RWPE1 (cell line): Measurements from ENCODE around the gene ALK.

Experiments
- CTCF ChIA-PET: fragments of 350-600 bp; sonication (Branson Sonifier 250); formaldehyde crosslinking; extraction: SDS; loops from one replicate; lab custom pipeline; 2021; lab: Yijun Ruan, JAX
- POLR2A ChIA-PET: fragments of 400-600 bp; formaldehyde crosslinking; extraction: SDS; loops from one replicate; lab custom pipeline; 2020; ENCODE audit warnings: antibody characterized with exemption; ENCODE audit not compliant: low non-redundant PET; lab: Yijun Ruan, JAX
- DNase-seq: peaks from one replicate; pipeline ENCODE4 v3.0.0; 2012; ENCODE audit warnings: low spot score
- H3K27ac ChIP-seq: fragments of 450-650 bp; 2 replicates; pipeline ENCODE4 v1.5.1; 2017
- TF ChIP-seq, protein P1 (sequence below): fragments of 450-650 bp; conservative IDR thresholded peaks from 2 replicates; pipeline ENCODE4 v1.5.1; 2017; ENCODE audit warnings: low read depth, mild to moderate bottlenecking

Gene ALK

DNA sequence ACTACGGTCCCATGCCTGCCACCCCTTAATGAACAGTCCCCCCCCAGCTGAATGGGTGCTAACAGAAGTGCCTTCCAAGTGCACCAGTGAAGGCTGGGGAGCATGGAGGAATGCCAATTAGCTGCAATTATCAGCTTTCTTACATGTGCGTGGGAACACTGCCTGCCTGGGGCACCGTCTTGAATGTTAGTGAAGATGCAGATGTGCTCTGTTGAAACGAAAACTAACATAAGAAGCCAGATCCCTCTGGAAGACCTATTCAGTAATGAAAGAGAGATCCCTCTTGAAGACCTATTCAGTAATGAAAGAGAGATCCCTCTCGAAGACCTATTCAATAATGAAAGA is 651.6 kb downstream of the ALK start:
- CTCF ChIA-PET, result no interaction called here
- POLR2A ChIA-PET, result no interaction called here
- no peak overlapping the region for H3K27ac ChIP-seq
- DNase-seq, result no peak
- TF ChIP-seq, protein P1, sequence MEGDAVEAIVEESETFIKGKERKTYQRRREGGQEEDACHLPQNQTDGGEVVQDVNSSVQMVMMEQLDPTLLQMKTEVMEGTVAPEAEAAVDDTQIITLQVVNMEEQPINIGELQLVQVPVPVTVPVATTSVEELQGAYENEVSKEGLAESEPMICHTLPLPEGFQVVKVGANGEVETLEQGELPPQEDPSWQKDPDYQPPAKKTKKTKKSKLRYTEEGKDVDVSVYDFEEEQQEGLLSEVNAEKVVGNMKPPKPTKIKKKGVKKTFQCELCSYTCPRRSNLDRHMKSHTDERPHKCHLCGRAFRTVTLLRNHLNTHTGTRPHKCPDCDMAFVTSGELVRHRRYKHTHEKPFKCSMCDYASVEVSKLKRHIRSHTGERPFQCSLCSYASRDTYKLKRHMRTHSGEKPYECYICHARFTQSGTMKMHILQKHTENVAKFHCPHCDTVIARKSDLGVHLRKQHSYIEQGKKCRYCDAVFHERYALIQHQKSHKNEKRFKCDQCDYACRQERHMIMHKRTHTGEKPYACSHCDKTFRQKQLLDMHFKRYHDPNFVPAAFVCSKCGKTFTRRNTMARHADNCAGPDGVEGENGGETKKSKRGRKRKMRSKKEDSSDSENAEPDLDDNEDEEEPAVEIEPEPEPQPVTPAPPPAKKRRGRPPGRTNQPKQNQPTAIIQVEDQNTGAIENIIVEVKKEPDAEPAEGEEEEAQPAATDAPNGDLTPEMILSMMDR, result no peak

DNA sequence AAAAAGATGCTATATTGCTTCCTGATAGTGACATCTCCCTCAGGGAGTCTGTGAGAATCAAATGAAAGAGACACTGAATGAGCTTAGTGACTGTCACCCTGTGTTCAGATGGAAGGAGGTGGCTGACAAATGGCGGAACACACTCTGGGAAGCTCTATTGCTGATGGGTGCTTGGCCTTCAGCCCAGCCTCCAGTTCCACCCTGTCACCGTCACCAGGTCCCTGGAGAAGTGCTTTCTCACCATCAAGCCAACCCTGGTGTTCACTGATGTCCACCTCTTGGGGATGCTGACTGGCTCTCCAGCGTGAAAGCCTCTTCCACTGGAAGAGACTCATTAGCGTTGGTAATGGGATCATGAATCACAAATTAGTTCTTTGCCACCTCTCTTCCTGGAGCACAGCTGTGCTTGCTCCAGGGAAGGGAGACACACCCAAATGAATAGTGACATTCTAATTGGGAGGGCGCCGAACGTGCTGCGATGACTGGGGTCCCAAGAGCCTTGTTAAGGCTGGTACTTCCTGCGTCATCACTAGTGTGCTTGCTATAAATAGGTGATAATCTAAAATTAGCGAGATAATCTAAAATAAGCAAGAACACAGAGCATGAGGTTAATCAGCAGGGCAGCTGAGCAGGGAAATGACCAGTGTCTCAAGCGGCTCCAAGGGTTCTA is 652.2 kb downstream of the ALK start:
- H3K27ac ChIP-seq, result no peak overlapping the region
- DNase-seq, result no peak
- POLR2A ChIA-PET, result no interaction called here
- TF ChIP-seq, protein P1, result no peak
- CTCF ChIA-PET, result no interaction called here

DNA sequence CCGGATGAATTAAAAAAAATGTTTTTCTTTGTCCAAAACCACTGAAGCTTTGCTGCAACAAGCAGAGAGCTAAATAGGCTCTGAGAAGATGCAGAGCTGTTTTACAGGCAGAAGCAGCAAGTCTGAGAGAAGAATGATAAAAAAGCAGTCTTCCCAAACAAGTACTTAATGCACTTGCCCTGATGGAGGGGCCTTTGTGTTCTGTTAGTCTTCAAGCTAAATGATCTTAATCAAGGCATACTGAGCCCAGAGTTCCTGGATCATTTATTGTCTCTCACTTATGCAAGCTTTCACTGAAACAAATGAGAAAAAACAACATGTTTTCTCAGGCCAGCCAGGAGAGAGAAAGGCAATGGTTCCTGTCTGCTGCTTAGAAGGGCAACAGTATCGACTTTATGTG is 653.7 kb downstream of the ALK start:
- no peak for DNase-seq
- ChIA-PET POLR2A (no interaction called here), CTCF (interaction anchor here (0.6 kb wide), 1 partner anchor 305 kb away, joined by 3 read pairs; no protein-coding TSS in a partner anchor)
- H3K27ac ChIP-seq, result no peak overlapping the region
- TF ChIP-seq, protein P1, result no peak

DNA sequence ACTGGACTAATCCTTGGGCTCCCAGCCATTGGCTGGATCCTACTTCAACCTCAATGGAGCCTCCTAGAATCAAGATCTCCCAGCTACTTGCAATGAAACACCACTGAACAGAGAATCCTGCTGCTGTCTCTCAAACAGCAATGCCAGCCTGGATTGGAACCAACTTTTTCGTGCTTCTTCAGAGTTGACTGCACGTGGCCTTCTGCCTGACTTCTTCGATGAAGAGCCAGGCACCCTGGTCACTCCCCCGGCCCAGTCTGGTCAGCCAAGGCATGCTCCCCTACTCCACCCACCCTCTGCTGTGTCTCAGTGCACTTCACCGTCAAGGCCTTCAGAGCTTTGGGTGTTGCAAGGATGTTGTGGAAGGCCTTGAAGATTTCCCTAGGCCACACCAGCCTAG is 657.5 kb downstream of the ALK start:
- ChIA-PET POLR2A (no interaction called here), CTCF (no interaction called here)
- TF ChIP-seq, protein P1, result no peak
- no peak for DNase-seq
- no peak overlapping the region for H3K27ac ChIP-seq

DNA sequence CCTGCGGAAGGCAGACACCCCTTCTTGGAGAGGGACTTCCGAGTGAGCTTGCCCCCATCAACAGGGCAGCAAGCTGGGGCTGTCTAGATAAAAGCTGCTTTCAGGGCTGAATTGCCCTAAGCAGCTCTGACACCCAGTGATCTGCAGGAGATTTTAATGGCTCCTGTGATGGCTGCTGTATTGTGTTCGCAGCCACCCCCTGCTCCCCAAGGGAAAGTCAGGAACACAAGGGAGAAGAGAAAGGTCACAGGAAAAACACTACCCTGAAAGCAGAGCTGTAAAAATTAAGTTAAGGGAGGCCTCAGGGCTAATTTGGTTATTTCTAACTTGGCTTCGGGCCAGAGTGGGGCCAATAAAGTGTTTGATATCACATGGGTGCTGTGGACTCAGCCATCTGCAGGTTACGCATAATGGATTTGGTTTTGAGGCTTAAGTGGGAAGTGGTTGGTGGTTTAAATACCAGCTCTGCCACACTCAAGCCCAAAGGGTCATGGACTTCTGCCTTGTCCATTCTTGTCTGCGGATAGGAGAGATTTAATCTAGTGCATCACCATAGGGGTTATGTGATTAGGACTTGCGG is 658.6 kb downstream of the ALK start:
- ChIA-PET CTCF (no interaction called here), POLR2A (no interaction called here)
- no peak for DNase-seq
- H3K27ac ChIP-seq, result no peak overlapping the region
- TF ChIP-seq, protein P1, result no peak

DNA sequence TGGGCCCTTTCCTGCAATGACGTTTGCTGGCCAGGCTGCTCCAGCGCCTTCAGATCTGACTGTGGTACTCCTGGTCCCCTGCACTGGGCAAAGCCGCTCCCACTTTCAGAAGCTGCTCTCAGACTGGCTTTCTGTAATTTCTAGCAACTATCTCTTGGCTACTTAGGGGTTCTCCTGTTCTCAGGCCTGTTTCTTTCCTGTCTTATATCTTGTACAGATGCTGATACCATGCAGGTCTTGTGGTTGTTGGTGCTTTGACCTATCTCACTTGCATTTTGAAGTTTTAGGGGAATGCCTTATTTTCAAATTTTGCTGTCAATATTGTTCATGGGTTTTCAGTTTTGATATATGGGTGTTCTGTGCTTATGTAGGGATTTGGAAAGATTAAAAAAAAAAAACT is 660.4 kb downstream of the ALK start:
- TF ChIP-seq, protein P1, result no peak
- ChIA-PET POLR2A (no interaction called here), CTCF (interaction anchor here (0.7 to 0.8 kb wide), 2 partner anchors 16 to 37 kb away, joined by 3 read pairs; no protein-coding TSS in a partner anchor)
- H3K27ac ChIP-seq, result no peak overlapping the region
- no peak for DNase-seq
